Measurements from ENCODE around the gene ALKBH2. TPM values are rescaled to one million over a fixed set of nuclear protein-coding genes. Genes with fewer than 3 reads are reported as not detected.

The ALKBH2 gene
- polyA plus RNA-seq, 1 donor from 2014 or later: 44.0 TPM

DNA sequence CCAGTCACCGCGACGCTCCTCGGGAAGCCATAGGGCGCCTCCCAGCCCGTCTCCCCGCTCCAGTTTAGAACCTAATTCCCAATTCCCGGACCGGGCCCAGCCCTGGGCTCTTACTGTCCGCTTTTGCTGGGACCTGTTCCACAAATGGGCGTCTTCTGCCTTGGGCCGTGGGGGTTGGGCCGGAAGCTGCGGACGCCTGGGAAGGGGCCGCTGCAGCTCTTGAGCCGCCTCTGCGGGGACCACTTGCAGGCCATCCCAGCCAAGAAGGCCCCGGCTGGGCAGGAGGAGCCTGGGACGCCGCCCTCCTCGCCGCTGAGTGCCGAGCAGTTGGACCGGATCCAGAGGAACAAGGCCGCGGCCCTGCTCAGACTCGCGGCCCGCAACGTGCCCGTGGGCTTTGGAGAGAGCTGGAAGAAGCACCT, 4.9 kb upstream of the ALKBH2 start:
- peak overlapping the region; percentile 60 for H2AFZ ChIP-seq (ENCODE audit: low read depth, low read length)
- no peaks in the 10 kb centered on the region for H3F3A ChIP-seq (ENCODE audit: insufficient read depth, low read length, poor library complexity, severe bottlenecking)
- peak overlapping the region; percentile 91 for H3K4me2 ChIP-seq (ENCODE audit: low read length)
- no peak for TF ChIP-seq MXI1 (conservative IDR thresholded peaks at IDR 0.05; ENCODE audit: poor library complexity, severe bottlenecking)
- TF ChIP-seq POLR2AphosphoS5 (IDR thresholded peaks at IDR 0.05): peak; percentile 54
- TF ChIP-seq RAD21 (conservative IDR thresholded peaks at IDR 0.05): peak; percentile 16
- peak; percentile 32 for TF ChIP-seq REST (IDR thresholded peaks at IDR 0.05; ENCODE audit: borderline replicate concordance)
- peak; percentile 46 for TF ChIP-seq TAF1 (IDR thresholded peaks at IDR 0.05; ENCODE audit: low read depth)
- TF ChIP-seq SMC3 (conservative IDR thresholded peaks at IDR 0.05; ENCODE audit: poor library complexity): no peak
- H4K20me1 ChIP-seq (ENCODE audit: insufficient read depth): no peaks in the 10 kb centered on the region
- no peaks in the 10 kb centered on the region for H3K36me3 ChIP-seq (ENCODE audit: insufficient read depth, low read length)
- H3K9me2 ChIP-seq (ENCODE audit: insufficient read depth, low read length): no peaks in the 10 kb centered on the region
- no peaks in the 10 kb centered on the region for H3K9me3 ChIP-seq (ENCODE audit: low read length)
- peak overlapping the region; percentile 65 for H3K27ac ChIP-seq (ENCODE audit: low read length)
- H3K4me3 ChIP-seq (ENCODE audit: low read length): peak overlapping the region; percentile 98
- H3K27me3 ChIP-seq (ENCODE audit: insufficient read depth, low read depth, low read length): no peaks in the 10 kb centered on the region
- H3K79me2 ChIP-seq (replicated peaks; ENCODE audit: insufficient read depth, low read length): peaks cover 25% of the 10 kb centered on the region
- H3K9ac ChIP-seq (ENCODE audit: low read length): peak overlapping the region; percentile 82

- H3K4me2 ChIP-seq (ENCODE audit: low read length): peak within 1 kb of the TSS; percentile 91
- H3K79me2 ChIP-seq (replicated peaks; ENCODE audit: insufficient read depth, low read length): peaks cover 25% of the 10 kb centered on the region
- TF ChIP-seq EP300 (conservative IDR thresholded peaks at IDR 0.05; ENCODE audit: poor library complexity, severe bottlenecking): no peak
- TF ChIP-seq, protein P1, sequence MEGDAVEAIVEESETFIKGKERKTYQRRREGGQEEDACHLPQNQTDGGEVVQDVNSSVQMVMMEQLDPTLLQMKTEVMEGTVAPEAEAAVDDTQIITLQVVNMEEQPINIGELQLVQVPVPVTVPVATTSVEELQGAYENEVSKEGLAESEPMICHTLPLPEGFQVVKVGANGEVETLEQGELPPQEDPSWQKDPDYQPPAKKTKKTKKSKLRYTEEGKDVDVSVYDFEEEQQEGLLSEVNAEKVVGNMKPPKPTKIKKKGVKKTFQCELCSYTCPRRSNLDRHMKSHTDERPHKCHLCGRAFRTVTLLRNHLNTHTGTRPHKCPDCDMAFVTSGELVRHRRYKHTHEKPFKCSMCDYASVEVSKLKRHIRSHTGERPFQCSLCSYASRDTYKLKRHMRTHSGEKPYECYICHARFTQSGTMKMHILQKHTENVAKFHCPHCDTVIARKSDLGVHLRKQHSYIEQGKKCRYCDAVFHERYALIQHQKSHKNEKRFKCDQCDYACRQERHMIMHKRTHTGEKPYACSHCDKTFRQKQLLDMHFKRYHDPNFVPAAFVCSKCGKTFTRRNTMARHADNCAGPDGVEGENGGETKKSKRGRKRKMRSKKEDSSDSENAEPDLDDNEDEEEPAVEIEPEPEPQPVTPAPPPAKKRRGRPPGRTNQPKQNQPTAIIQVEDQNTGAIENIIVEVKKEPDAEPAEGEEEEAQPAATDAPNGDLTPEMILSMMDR (IDR thresholded peaks at IDR 0.05; ENCODE audit: poor library complexity, severe bottlenecking): peak; percentile 31
- peak; percentile 97 for TF ChIP-seq MXI1 (conservative IDR thresholded peaks at IDR 0.05; ENCODE audit: poor library complexity, severe bottlenecking)
- H4K20me1 ChIP-seq (ENCODE audit: insufficient read depth): no peaks in the 10 kb centered on the region
- H3K9ac ChIP-seq (ENCODE audit: low read length): peak within 1 kb of the TSS; percentile 82
- peak within 1 kb of the TSS; percentile 60 for H2AFZ ChIP-seq (ENCODE audit: low read depth, low read length)
- no peaks in the 10 kb centered on the region for H3K9me2 ChIP-seq (ENCODE audit: insufficient read depth, low read length)
- no peaks in the 10 kb centered on the region for H3K27me3 ChIP-seq (ENCODE audit: insufficient read depth, low read depth, low read length)
- peak within 1 kb of the TSS; percentile 98 for H3K4me3 ChIP-seq (ENCODE audit: low read length)
- H3K36me3 ChIP-seq (ENCODE audit: insufficient read depth, low read length): no peaks in the 10 kb centered on the region
- peak within 1 kb of the TSS; percentile 65 for H3K27ac ChIP-seq (ENCODE audit: low read length)
- H3K9me3 ChIP-seq (ENCODE audit: low read length): no peaks in the 10 kb centered on the region
- no peaks in the 10 kb centered on the region for H3F3A ChIP-seq (ENCODE audit: insufficient read depth, low read length, poor library complexity, severe bottlenecking)
Measured at GRCh38 chr12:109097435-109098182, 4.3 kb upstream of the ALKBH2 start, which contains the start of gene UNG. TSS of gene UNG (plus strand) at chr12:109097597. CDS start at chr12:109097680, 83 bp downstream.

DNA sequence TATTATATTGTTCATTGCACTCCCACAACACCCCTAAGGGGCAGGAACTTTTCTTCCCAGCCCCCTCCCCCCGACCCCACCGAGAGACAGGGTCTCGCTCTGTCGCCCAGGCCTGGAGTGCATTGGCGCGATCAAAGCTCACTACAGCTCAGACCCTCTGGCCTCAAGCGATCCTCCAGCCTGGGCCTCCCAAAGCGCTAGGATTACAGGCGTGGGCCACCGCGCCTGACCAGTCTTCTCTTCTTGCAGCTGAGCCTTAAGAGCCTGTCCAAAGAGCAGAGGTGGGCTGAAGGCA, 3.8 kb upstream of the ALKBH2 start:
- Histone ChIP-seq H3K79me2 (replicated peaks; ENCODE audit: insufficient read depth, low read length) (peaks cover 25% of the 10 kb centered on the region), H3K4me2 (ENCODE audit: low read length) (no peak overlapping the region), H3K27me3 (ENCODE audit: insufficient read depth, low read depth, low read length) (no peaks in the 10 kb centered on the region), H3K9me2 (ENCODE audit: insufficient read depth, low read length) (no peaks in the 10 kb centered on the region), H3K9ac (ENCODE audit: low read length) (peak overlapping the region; percentile 31), H3K27ac (ENCODE audit: low read length) (no peak overlapping the region), H3K4me3 (ENCODE audit: low read length) (peak overlapping the region; percentile 98), H3K36me3 (ENCODE audit: insufficient read depth, low read length) (no peaks in the 10 kb centered on the region), H2AFZ (ENCODE audit: low read depth, low read length) (no peak overlapping the region), H3K9me3 (ENCODE audit: low read length) (no peaks in the 10 kb centered on the region), H4K20me1 (ENCODE audit: insufficient read depth) (no peaks in the 10 kb centered on the region), H3F3A (ENCODE audit: insufficient read depth, low read length, poor library complexity, severe bottlenecking) (no peaks in the 10 kb centered on the region)
- TF ChIP-seq POLR2AphosphoS5 (IDR thresholded peaks at IDR 0.05) (no peak), REST (IDR thresholded peaks at IDR 0.05; ENCODE audit: borderline replicate concordance) (no peak), TAF1 (IDR thresholded peaks at IDR 0.05; ENCODE audit: low read depth) (no peak)

Measured in neural cell (in vitro differentiated cells).